GM21423 (cell line): ENCODE results near the gene MGAT1.
"Not testable (repeated sequence)": the region's sequence is repeated elsewhere in the genome, so short reads cannot be mapped to it uniquely, and the experiment has no call there.

Source experiments
- ATAC-seq: cut with Tn5 transposase; IDR thresholded peaks from one replicate; pipeline ENCODE4 v1.9.1; 2021; ENCODE audit warnings: mild to moderate bottlenecking, moderate library complexity; ENCODE audit not compliant: unreplicated experiment

Gene MGAT1

DNA sequence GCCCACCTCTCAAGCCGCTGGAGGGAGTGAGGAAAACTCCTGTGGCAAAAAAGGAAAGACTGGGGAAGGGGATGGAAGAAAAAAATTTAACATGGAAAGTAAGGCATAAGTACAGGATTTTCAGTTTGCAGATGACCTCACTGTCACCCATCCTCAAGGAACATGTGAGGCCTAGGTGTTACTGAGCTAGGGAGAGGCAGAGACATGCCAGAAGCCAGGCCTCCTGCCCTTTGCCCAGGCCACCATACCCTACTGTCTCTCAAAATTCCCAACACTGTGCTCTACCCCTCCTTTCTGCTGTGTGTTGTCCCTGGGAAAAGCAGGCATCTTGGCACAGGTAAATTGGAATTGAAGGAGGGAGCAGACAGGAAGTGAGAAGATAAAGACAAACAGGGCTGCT lies 4.4 kb upstream of the MGAT1 start:
- ATAC-seq = no peak

DNA sequence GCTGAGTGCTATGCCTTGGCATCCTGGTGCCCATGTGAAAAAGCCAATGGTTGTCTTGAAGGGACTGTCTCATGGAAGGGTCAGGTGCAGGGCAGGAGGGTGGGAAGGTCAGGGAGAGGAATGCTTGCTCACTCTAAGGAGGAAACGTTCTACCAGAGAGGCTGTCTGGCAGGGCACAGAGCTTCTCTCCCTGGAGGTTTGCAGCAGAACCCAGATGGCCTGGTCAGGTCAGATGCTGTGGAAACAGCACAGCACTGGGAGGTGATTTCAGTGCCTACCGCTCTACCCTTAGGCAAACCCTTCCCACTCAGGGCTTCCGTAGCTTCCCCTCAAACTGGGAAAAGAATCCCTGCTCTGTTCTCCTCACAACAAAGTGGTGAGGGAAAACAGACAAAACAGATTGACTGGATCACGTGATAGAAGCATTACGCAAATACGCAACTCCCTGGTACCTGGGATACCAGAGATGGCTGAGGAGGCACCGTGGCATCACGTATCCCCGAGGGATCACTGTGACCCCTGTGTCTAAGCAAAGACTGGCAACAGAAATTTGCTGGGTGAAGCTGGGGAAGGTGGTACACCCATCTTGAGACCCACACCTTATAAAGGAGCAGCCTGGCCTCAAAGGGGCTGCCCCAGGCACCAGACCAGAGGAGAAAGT lies 3.9 kb upstream of the MGAT1 start:
- ATAC-seq = no peak

DNA sequence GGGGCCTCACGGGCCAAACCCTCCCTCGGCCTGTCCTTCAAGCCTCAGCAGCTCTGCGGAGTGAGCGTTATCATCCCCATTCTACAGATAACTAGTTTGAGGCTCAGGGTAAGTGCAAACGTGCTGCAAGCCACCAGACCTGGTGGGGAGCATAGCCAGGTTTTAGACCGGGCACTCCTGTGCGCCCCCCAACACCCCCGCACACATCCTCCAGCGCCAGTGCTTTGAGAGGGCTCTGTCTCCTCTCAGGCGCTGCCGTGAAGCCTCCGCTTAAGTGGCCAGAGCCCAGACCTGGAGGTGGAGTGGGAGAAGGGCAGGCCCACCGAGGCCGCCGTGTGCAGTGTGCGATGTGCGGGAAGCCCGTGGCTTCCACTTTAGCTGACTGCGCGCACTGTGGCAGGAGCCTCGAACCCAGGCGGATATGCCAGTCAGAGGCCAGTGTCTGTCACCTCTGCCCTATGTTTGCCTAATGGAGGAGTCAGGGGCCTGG lies 1.6 kb upstream of the MGAT1 start:
- no peak for ATAC-seq

DNA sequence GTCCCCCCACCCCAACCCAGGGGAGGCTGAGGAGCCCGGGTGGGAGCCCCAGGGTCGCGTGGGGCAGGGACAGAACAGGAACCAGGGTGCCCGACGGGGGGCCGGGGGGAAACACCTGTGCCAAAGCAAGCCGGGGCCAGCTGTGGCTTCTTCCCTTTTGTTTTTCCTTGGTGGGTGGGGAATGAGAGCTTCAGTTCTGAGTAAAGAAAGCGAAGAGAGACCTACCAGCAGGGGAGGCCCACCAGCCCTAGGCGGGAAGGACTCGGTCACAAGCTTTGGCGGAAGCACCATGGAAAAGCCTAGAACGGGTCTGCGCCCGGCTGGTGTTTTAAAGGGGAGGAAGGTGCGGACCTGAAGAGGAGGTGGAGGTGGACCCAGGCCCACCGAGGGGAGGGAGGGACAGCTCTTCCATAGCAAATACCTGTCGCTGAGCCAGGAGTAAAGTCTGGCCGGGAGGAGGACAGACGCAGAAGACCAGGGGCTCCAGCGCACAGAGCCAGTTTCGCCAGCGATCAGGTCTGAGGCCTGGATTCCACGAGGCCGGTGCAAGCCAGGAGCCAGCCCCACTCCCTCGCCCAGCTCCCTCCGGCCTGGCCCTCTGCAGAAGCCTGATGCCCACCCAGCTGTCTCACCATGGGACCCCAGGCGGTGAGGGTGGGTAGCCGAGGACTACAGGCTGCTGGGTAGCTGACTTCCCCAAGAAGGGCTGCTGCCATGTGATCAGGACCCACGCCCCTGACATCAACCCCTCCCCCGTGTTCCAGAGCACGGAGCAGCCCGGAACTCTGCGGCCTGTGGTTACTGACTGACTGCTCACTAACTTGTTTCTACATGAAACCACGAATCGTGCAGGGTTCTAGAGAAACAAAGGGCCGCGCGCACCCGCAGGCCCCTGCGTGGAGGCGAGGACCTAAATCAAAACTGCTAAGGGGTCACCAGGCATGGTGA lies 849 bp upstream of the MGAT1 start:
- peak; percentile 63 for ATAC-seq

DNA sequence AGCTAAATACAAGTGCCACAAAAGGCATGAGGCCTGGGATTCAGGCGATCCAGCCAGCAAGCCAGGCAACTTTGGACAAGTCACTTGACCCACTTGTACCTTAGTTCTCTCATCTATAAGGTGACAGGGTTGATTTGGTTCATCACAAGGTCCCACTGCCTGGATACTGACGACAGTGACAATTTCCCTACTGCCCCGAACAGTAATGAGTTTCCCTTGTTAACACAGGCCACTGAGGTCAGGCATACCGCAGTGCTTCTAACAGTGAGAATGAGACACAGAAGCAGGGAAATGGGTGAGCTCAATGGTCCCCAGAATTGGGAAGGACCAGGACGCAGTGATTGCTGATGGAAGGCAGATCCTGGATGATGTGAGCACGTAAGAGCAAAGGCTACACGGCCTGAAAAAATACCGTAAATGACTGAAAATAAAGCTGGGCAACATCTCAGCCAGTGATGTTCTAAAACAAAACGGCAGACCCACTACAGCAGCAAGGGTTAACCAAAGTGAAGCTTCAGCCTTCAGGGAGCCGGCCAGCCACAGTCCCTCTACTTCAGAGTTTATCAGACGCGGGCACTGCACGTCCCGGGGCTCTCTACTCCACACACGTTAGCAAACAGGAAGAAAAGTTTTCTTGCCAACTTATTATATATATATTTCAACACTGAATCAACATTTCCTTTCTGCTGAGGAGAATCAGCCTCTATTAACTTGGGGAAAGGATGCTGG lies 846 bp downstream of the MGAT1 start:
- ATAC-seq = no peak

DNA sequence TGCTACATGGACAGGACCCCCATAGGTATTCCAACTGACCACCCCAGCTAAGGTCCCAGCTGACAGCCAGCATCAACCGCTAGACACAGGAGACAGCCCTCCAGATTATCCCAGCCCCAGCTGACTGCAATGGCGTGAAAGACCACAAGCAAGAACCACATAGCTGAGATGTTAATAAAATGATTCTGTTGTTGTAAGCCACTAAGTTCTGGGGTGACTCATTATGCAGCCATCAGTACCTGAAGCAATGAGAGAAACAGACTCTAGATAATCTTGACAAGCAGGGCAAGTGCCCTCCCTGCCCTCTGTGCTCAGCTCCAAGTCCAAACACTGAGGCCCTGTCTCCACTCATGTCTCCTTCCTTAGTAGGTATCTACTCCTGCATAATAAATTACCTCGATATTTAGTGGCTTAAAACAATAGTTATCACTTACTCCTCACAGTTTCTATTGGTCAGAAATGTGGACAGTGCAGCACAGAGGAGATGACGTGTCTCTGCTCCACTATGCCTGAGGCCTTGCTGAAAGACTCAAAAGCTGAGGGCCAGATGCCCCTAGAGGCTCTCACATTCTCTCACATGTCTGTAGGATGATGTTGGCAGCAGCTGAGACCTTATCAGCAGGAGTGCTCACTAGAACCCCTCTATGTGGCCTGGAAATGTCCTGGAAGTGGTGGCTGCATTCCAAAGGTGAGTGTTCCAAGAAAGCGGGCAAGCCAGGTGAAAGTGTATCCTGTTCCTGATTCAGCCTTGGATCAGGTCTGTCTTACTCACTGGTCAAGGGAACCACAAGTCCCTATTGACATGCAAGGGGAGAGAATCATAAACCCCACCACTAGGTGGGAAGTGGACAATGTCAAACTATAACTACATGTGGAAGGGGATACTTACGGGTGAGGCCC lies 2.5 kb downstream of the MGAT1 start:
- ATAC-seq = no peak

DNA sequence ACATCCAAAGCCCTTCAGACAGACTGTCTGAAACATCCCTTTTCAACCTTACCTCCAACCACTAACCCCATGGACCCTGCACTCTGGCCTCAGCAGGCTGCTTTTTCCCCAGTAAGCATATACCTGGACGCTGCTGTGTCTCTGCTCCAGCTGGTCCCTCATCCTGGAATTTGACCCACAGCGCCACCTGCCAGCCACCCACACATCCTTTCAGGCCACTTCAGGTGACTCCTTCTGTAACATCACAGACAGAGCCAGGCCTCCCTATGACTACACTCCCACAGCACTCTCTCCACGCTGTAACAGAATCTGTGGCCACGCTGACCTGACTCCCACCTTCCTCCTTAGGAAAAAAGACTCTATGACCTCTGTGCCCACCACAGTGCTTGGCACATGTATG lies 3.4 kb downstream of the MGAT1 start:
- ATAC-seq = no peak

DNA sequence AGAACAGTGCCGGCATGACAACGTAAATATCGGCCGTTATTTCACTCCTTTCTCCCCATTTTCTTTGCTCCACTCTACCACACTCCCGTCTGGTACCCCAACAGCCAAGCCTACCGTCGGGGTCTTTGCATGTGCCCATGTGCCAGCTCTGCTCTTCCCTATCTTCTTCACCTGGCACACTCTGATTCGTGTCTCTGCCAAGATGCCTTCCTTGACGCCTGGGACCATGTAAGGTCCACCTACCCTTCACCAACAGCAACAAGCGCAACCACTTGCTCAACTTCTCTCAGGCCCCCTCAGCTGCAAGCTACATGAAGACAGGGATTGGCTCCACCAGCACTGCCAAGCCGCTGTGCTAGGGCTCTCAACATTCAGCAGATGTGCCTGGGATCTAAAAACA lies 4.4 kb downstream of the MGAT1 start:
- ATAC-seq = no peak

DNA sequence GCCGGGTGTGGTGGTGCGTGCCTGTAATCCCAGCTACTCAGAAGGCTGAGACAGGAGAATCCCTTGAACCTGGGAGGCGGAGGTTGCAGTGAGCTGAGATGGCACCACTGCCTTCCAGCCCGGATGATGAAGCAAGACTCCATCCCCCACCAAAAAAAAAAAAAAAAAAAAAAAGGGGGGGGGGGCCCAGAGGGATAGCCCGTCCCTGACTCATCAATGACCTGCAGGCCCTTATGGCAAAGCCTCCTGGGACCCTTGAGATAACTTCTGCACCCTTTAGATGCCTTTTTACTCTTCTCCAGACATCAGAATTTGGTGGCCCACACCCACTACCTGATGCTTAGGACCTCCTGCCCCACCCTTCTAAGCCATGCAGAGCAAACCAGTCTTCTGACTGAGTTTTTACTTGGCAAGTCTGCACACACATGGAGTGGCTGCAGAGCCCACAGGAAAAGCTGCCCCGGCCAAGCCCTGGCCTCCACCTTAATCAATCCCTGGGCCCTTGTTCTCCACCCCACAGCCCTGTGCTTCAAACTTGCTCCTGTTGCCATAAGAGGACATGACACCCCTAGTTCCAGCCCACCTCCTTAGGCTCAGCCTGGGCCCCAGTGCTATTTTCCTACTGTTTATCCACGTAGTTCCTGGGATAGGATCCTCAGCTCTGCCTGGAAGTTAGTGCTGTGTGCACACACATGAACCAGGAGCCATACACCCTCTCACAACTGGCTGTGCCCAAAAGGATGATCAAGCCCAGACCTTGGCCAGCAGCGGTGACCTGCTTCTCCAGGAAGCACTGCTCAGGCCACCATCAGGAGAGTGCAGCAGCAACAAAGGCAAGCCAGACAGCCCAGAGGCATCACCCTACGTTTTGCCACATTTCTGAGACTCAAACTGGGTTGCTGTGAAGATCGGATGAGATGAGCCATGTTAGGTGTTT lies 5.1 kb downstream of the MGAT1 start:
- ATAC-seq = no peak

DNA sequence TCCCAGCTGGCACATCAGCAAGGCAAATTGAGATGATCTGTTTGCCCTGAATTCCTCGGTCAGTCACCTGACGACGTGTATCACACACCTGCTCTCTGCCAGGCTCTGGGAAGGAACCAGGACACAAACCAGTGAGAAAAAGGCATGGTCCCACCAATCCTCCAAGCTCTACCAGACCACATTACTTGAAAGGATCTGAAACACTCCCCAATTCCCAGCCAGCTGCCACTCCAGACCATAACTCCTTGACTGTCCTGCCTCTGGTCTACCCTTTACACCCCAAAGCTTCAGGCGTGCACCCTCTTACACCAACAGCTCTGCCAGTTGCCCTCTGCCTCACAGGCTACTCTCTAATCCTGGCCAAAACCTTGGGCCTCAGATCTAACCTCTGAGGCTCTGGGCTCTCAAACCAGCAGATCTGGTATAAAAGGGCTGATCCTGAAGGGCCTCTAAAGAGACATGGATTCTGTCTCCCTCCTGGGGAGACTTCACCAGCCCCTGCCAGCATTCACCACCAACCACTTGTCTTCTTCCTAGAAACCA lies 6.8 kb downstream of the MGAT1 start:
- no peak for ATAC-seq

DNA sequence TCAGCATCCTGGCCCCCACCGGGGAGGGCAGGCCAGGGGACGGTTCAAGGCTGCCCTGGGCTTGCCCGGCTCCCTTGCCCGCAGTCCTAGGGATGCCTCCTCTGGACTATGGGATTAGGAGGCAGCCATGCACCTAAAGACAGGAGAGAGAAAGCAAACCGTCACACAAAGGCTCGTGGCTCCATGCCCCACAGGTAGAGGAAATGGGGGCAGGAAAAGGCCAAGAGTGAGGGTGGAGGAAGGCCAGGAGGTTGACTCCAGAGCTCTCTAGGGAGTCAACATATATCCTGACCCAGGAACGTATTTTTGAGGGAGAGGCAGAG lies 9.7 kb downstream of the MGAT1 start:
- no peak for ATAC-seq

DNA sequence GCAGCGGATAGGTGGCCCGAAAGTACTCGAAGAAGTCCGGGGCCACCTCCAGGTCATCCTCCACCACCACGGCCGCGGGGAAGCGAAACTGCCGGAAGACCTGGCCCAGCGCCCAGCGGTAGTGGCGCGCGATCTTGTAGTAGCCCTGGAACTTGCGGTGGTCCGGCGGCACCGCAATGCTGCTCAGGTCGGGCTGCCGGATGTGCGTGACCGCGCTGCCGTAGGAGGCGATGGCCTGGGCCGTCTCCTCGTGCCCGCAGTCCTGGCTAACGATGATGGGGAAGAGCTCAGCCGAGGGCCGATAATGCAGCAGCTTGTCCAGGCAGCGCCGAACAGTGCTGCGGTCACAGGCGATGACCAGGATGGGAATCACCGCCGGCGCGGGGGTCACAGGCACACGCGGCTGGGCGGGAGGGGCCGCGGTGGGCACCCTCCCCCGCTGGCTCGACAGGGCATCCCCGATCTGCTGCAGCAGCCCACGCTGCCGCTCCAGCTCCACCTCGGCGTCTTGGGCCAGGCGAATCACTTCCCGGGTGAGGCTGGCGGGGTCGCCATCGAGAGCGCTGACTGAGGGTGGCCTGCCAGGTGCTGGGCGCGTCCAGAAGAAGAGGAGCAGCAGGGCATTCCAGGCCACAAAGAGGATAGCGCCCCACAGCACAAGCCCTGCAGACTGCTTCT lies 10.2 kb downstream of the MGAT1 start:
- ATAC-seq = no peak

DNA sequence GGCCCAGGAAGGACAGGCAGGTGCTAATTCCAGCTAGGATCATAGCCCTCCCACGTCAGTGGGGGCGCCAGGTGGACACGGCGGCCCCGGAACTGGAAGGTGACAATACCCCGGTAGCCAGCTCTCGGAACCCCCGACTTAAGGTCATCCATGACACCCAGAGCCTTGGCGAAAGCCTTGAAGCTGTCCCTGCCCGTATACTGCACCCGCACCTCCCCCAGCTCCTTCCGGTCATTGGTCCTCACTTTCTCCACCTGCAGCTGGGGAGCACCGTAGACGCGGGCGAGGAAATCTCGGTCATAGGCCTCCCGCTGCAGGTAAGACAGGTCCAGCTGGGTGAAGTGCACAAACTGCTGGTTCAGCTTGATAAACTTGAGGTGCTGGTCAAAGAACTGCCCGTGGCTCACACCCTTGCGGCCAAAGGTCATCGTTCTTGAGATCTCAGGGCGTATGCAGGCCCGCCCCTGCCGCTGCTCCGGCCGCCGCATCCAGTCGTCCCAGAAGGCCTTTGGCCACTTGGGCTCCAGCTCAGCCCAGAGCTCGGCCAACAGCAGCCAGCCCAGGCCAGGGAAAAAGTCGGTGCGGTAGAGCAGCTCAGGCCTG lies 10.9 kb downstream of the MGAT1 start:
- no peak for ATAC-seq

DNA sequence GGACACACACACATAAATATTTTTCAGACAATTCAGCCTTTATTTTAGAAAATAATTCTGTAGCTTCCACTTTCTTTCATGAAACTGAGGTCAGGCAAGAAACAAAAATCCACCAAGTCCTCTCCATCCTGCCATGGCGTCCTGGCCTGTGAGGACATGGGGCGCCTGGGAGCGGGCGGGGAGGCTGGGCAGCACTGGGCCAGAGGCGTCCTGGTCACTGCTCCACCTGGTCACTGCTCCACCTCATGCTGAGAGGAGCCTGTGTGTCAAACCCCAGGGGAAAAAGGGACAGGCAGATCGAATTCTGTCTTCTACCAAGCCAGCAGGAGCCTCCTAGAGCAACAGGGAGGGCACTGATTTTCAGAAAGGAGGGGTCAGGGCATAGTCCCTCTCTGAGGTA lies 12.1 kb downstream of the MGAT1 start:
- ATAC-seq = no peak

DNA sequence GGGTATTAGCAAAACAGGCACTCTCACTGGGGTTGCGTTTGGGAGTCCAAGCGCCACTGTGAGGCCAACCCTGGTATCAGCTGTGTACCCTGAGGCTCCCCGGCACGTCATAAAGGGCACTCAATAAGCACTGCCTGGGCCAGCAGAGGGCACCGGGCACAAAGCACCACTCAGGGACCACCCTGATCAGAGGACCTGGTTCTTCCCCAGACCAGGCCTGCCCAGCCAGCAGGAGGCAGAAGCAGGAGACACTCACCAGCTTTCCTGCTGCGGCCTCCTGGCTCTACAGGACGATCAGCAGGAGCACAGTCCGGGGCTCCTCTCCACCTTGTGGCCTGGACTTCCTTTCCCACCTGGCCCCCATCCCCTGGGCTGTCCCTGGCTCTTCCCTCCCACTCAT lies 12.6 kb downstream of the MGAT1 start:
- ATAC-seq = no peak

DNA sequence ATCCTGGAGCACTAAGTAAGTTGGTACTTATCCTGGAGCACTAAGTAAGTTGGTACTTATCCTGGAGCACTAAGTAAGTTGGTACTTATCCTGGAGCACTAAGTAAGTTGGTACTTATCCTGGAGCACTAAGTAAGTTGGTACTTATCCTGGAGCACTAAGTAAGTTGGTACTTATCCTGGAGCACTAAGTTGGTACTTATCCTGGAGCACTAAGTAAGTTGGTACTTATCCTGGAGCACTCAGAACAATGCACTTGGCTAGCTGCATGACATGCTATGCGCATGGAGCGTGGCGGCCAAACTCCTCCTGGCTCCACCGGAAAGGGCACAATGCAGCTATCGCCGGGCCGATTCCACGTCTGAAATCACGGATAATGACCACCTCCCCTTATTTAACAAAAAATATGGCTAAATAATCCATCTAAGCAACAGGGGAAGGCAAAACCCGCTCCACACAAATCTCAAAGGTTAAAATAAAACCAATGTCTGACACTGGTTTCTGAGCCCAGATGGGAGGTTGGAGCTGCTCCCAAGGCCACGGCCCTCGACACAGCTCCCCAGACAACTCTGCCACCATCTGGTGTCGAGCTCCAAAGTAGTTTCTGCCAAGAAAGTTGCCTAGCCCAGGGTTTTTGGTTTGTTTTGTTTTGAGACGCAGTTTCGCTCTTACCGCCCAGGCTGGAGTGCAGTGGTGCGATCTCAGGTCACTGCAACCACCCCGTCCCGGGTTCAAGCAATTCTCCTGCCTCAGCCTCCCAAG lies 13.8 kb downstream of the MGAT1 start:
- ATAC-seq = not testable (repeated sequence)

DNA sequence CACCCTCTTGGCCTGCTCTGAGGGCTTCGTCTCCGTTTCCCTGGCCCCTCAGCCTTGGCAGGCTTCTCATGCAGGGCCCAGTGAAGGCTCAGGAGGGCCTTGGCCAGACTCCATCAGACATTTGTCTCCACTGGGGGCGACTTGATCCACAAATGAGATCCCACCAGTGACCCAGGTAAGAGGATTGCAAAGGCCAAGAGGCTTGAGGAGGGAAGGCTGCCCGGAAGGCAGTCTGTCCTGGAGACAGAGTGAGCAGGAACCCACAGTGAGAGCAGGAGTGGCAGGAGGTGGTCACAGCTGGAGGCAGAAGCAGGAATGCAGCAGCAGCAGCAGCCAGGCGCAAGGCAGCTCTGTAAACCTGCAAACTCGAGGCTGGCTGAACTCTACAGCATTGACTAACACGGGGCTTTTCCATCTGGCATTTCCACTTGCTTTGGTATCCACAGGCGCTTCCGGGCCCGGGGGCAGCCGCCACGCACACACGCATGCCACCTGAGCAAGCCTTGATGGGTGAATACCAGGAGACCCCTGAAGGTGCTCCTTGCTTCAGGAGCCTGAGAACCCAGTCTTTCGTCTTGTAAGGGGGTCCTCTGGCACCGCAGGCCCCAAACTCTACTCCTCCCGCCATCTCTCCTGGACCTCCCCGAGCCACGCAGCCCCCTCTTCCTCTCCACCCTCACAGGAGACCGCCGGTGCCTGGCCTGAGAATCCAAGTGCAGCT lies 14.7 kb downstream of the MGAT1 start:
- no peak for ATAC-seq
